Activated T-helper 9 cell treated with anti-CD3 and anti-CD28 coated beads, Interleukin-2, amount 50 U/mL, for 16 hours (primary cell): ENCODE data around the gene CDK4.
A peak's percentile ranks its signal among the peaks of the same experiment; 100 is the strongest.

Experiments used
- DNase-seq: peaks from one replicate; pipeline ENCODE4 v3.0.0-alpha.2; 2020; ENCODE audit warnings: low read depth

The CDK4 gene

GRCh38 chr12:57755454-57756372 lies 3.6 kb upstream of the CDK4 start:
- peak; percentile 28 for DNase-seq

GRCh38 chr12:57755194-57755453 lies 3.0 kb upstream of the CDK4 start:
- DNase-seq, result no peak

GRCh38 chr12:57754411-57755193 lies 2.5 kb upstream of the CDK4 start, which contains the start of gene MARCHF9:
Gene MARCHF9 (plus strand): TSS chr12:57755103. CDS start chr12:57755529, 426 bp downstream.
- peak; percentile 78 for DNase-seq

- no peak for DNase-seq
These were observed 1.7 kb upstream of the CDK4 start for GRCh38 chr12:57753756-57754337.

GRCh38 chr12:57752668-57753000 lies 524 bp upstream of the CDK4 start:
- DNase-seq, result no peak

- no peak for DNase-seq
These were observed 700 bp downstream of the CDK4 start for GRCh38 chr12:57751432-57751787.

GRCh38 chr12:57750561-57751431 lies 1.3 kb downstream of the CDK4 start:
- no peak for DNase-seq

- no peak for DNase-seq
These were observed 3.0 kb downstream of the CDK4 start for GRCh38 chr12:57749061-57749460.

- DNase-seq, result no peak
These were observed 6.1 kb downstream of the CDK4 start for GRCh38 chr12:57746025-57746424.

GRCh38 chr12:57745485-57745881 lies 6.6 kb downstream of the CDK4 start:
- DNase-seq, result no peak

GRCh38 chr12:57744777-57745484 lies 7.2 kb downstream of the CDK4 start, which contains the start of gene TSPAN31:
Gene TSPAN31 (plus strand): TSS chr12:57745039. CDS start chr12:57745155, 116 bp downstream.
- peak; percentile 89 for DNase-seq

- peak; percentile 54 for DNase-seq
These were observed 7.8 kb downstream of the CDK4 start for GRCh38 chr12:57744194-57744776.

GRCh38 chr12:57743769-57744168 lies 8.3 kb downstream of the CDK4 start:
- no peak for DNase-seq

- DNase-seq, result peak; percentile 65
These were observed 10.0 kb downstream of the CDK4 start for GRCh38 chr12:57741844-57742738.

- no peak for DNase-seq
These were observed 10.7 kb downstream of the CDK4 start for GRCh38 chr12:57741413-57741789.

- peak; percentile 59 for DNase-seq
These were observed 11.3 kb downstream of the CDK4 start for GRCh38 chr12:57740656-57741412.

- DNase-seq, result no peak
These were observed 12.1 kb downstream of the CDK4 start for GRCh38 chr12:57739914-57740538.

- no peak for DNase-seq
These were observed 12.7 kb downstream of the CDK4 start for GRCh38 chr12:57739387-57739786.
